HepG2 (cell line): ENCODE results near the gene METTL16. TPM values are rescaled to one million over a fixed set of nuclear protein-coding genes. Genes with fewer than 3 reads are reported as not detected.

ENCODE experiments used
- ATAC-seq: fragments of 200-7000 bp; cut with Tn5 transposase; 3 replicates; pipeline ENCODE4 v1.9.1; 2020; ENCODE audit warnings: mild to moderate bottlenecking, moderate library complexity
- BruUV-seq: library from RNA; stranded (reverse); fragments of 400-500 nt; replicated peaks from 2 replicates; lab custom pipeline; 2021; lab: Mats Ljungman, UMichigan
- CTCF ChIA-PET: fragments of 300-600 bp; formaldehyde crosslinking; extraction: SDS; loops from one replicate; lab custom pipeline; 2021; ENCODE audit warnings: low total read pairs, inconsistent platforms, low intra/inter-chr PET ratio; lab: Yijun Ruan, JAX
- POLR2A ChIA-PET: fragments of 350-600 bp; sonication (Branson Sonifier 250); formaldehyde crosslinking; loops from one replicate; lab custom pipeline; 2020; ENCODE audit warnings: antibody characterized with exemption, inconsistent platforms; lab: Yijun Ruan, JAX
- DNase-seq: peaks from one replicate; pipeline ENCODE4 v3.0.0-alpha.2; 2015; ENCODE audit warnings: low spot score
- FAIRE-seq: peaks from 3 replicates; lab custom pipeline; 2011; peaks lifted over from hg19 to GRCh38; lab: Jason Lieb, UNC
- H2AFZ ChIP-seq: one replicate; pipeline ENCODE4 v1.6.1; 2011; ENCODE audit warnings: low read length, inconsistent platforms
- H3K27ac ChIP-seq: fragments of 300-600 bp; 3 replicates; pipeline ENCODE4 v1.8.0; 2011; ENCODE audit warnings: mixed run types, mild to moderate bottlenecking, mixed read lengths, low read length, inconsistent platforms; ENCODE audit not compliant: insufficient read depth; ENCODE audit errors: extremely low read length
- H3K27me3 ChIP-seq, 2 experiments: fragments of 200-600 bp in 1 of 2; 2 replicates in 1 of 2; 3 replicates in 1 of 2; pipeline versions ENCODE4 v1.6.0 to v1.8.0; 2011; ENCODE audit warnings: low read length in 2 of 2, mild to moderate bottlenecking in 2 of 2, moderate library complexity in 2 of 2, inconsistent platforms in 1 of 2; ENCODE audit not compliant: insufficient read depth in 2 of 2, control insufficient read depth in 1 of 2
- H3K36me3 ChIP-seq, 2 experiments: fragments of 200-600 bp in 1 of 2; replicated peaks in 1 of 2; 2 replicates in 1 of 2; 3 replicates in 1 of 2; pipeline versions ENCODE4 v1.5.1 to v1.8.0; 2011; ENCODE audit warnings: low read length in 2 of 2, inconsistent platforms in 1 of 2; ENCODE audit not compliant: insufficient read depth in 2 of 2, control insufficient read depth in 1 of 2
- H3K4me1 ChIP-seq: 2 replicates; pipeline ENCODE4 v1.5.1; 2012; ENCODE audit warnings: low read length, inconsistent platforms; ENCODE audit not compliant: insufficient read depth
- H3K4me2 ChIP-seq: 2 replicates; pipeline ENCODE4 v1.6.0; 2011; ENCODE audit warnings: low read depth, low read length, inconsistent platforms
- H3K4me3 ChIP-seq, 3 experiments: fragments of 200-600 bp in 1 of 3; sonication (generic), shearing (Covaris generic) in 1 of 3; replicated peaks in 1 of 3; 2 replicates each; pipeline ENCODE4 v1.5.1; 2011 to 2016; ENCODE audit warnings: low read length in 3 of 3, inconsistent platforms in 2 of 3, low read depth in 2 of 3, mild to moderate bottlenecking in 2 of 3, control low read depth in 1 of 3, mixed read lengths in 1 of 3; ENCODE audit not compliant: insufficient read depth in 1 of 3
- H3K79me2 ChIP-seq: one replicate; pipeline ENCODE4 v1.6.1; 2011; ENCODE audit warnings: low read length, inconsistent platforms; ENCODE audit not compliant: insufficient read depth
- H3K9ac ChIP-seq: 2 replicates; pipeline ENCODE4 v1.6.0; 2011; ENCODE audit warnings: mild to moderate bottlenecking, low read depth, low read length, inconsistent platforms; ENCODE audit not compliant: insufficient read depth
- H3K9me3 ChIP-seq: 2 replicates; pipeline ENCODE4 v1.5.1; 2012; ENCODE audit warnings: mild to moderate bottlenecking, low read length
- H4K20me1 ChIP-seq: 2 replicates; pipeline ENCODE4 v1.6.0; 2011; ENCODE audit warnings: inconsistent platforms, mild to moderate bottlenecking, low read length, moderate library complexity; ENCODE audit not compliant: insufficient read depth
- HIVEP1 ChIP-seq: sonication (generic); formaldehyde crosslinking; IDR thresholded peaks from 2 replicates; pipeline ENCODE4 v1.4.0; 2020; ENCODE audit warnings: mild to moderate bottlenecking, missing genetic modification reagents
- NFKBIZ ChIP-seq: IDR thresholded peaks from 2 replicates; pipeline ENCODE4 v1.6.1; 2018; ENCODE audit warnings: missing genetic modification reagents, missing compliant biosample characterization
- NR2F1 ChIP-seq, 2 experiments: fragments of 450-650 bp in 1 of 2; formaldehyde crosslinking in 1 of 2; IDR thresholded peaks; 2 replicates each; pipeline versions ENCODE4 v1.5.0 to v1.6.1; 2016 to 2020; ENCODE audit warnings: mild to moderate bottlenecking in 1 of 2, missing compliant biosample characterization in 1 of 2, missing genetic modification reagents in 1 of 2, moderate library complexity in 1 of 2
- PHF8 ChIP-seq: sonication (generic); formaldehyde crosslinking; IDR thresholded peaks from 2 replicates; pipeline ENCODE4 v1.5.0; 2020; ENCODE audit warnings: missing genetic modification reagents
- TAF1 ChIP-seq: sonication (generic); formaldehyde crosslinking; IDR thresholded peaks from 2 replicates; pipeline ENCODE4 v1.4.0; 2020; ENCODE audit warnings: missing genetic modification reagents
- THAP11 ChIP-seq: IDR thresholded peaks from 2 replicates; pipeline ENCODE4 v1.6.1; 2016; ENCODE audit warnings: missing biosample characterization, missing genetic modification reagents
- TOE1 ChIP-seq: sonication (generic); formaldehyde crosslinking; IDR thresholded peaks from 2 replicates; pipeline ENCODE4 v1.4.0; 2020; ENCODE audit warnings: mild to moderate bottlenecking, missing genetic modification reagents
- ZKSCAN8 ChIP-seq: IDR thresholded peaks from 2 replicates; pipeline ENCODE4 v1.6.1; 2016; ENCODE audit warnings: borderline replicate concordance, missing genetic modification reagents, missing compliant biosample characterization
- ZNF335 ChIP-seq: sonication (generic); formaldehyde crosslinking; IDR thresholded peaks from 2 replicates; pipeline ENCODE4 v1.4.0; 2020; ENCODE audit warnings: missing genetic modification reagents
- ZNF430 ChIP-seq: sonication (generic); formaldehyde crosslinking; IDR thresholded peaks from 2 replicates; pipeline ENCODE4 v1.9.0; 2021; ENCODE audit warnings: mild to moderate bottlenecking, missing genetic modification reagents
- ZNF446 ChIP-seq: sonication (generic); formaldehyde crosslinking; IDR thresholded peaks from 2 replicates; pipeline ENCODE4 v1.5.0; 2020; ENCODE audit warnings: mild to moderate bottlenecking, missing genetic modification reagents
- ZNF629 ChIP-seq: sonication (generic); formaldehyde crosslinking; conservative IDR thresholded peaks from 2 replicates; pipeline ENCODE4 v1.5.0; 2020; ENCODE audit warnings: missing genetic modification reagents
- ZNF652 ChIP-seq: IDR thresholded peaks from 2 replicates; pipeline ENCODE4 v1.6.1; 2016; ENCODE audit warnings: low read depth, borderline replicate concordance
- WGBS: methylation state at CpG from one replicate; pipeline ENCODE4 v1.1.6; 2017; ENCODE audit warnings: low lambda C conversion rate; 5-methylcytosine and 5-hydroxymethylcytosine counted together
- in situ Hi-C: cut with HindIII; loops from 2 replicates; pipeline ENCODE4 v1.10.0; 2017; ENCODE audit warnings: low pct_unique_long_range_greater_than_20kb; ENCODE audit not compliant: extremely low pct_ligation_motif_present
- intact Hi-C: fragments of 100-400 bp; cut with micrococcal nuclease; formaldehyde crosslinking; loops from one replicate; pipeline ENCODE4 v1.10.0; 2022; ENCODE audit not compliant: unreplicated experiment
- polyA plus RNA-seq, 8 experiments: library from polyadenylated mRNA; depleted of rRNA in 3 of 8; stranded (reverse) in 7 of 8; unstranded in 1 of 8; fragments of >200 nt; fragmentation: Illumina TruSeq in 4 of 8; extraction: Trizol in 4 of 8; gene quantifications; 2 replicates each; pipeline versions ENCODE4 v1.2.1 to v1.2.3, GENCODE V29; 2011 to 2016; ENCODE audit warnings: low read depth in 4 of 8, missing spikeins in 1 of 8, mixed read lengths in 1 of 8; ENCODE audit not compliant: insufficient read depth in 1 of 8
- total RNA-seq, 5 experiments: library from RNA; depleted of rRNA; stranded (reverse); fragments of >200 nt; fragmentation: Illumina TruSeq; extraction: Trizol; gene quantifications; 2 replicates each; pipeline ENCODE4 v1.2.3, GENCODE V29; 2016; ENCODE audit warnings: low read depth in 1 of 5
- TF ChIP-seq, protein P1 (sequence below): sonication (generic); formaldehyde crosslinking; IDR thresholded peaks from 2 replicates; pipeline ENCODE4 v1.8.0; 2022; ENCODE audit warnings: mild to moderate bottlenecking, missing genetic modification reagents, moderate library complexity
- TF ChIP-seq, protein P2 (sequence below): sonication (generic); formaldehyde crosslinking; IDR thresholded peaks from 2 replicates; pipeline ENCODE4 v1.5.1; 2020; ENCODE audit warnings: missing genetic modification reagents, mild to moderate bottlenecking, borderline replicate concordance
- TF ChIP-seq, protein P3 (sequence below): sonication (generic); formaldehyde crosslinking; IDR thresholded peaks from 2 replicates; pipeline ENCODE4 v1.8.1; 2023; ENCODE audit warnings: mild to moderate bottlenecking, missing genetic modification reagents, borderline replicate concordance

The METTL16 gene
- total and polyA plus RNA-seq, 2 of the 13 experiments (the other 11 are each of a cell fraction or from before 2014, with no cell fraction given), result 11.6 to 18.5 TPM

DNA sequence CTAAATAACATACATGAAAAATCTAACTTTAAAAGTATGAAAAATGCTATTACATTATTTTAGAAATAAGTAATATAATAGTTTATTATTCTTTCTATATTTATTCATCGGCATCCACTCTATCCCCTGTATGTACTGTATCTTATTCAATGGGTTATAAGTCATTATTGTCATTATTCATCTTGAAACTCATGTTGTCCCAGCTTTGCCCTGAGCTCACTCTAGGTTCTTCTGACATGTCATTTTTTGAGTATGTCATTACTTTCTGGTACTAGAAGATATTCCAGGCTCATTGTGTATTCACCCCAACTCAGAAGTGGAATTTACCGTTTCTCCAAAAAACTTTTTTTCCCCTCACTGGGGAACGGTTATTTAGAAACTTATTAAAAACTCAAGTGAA, 57.8 kb downstream of the METTL16 start (continued):
- TF ChIP-seq TOE1 (CRISPR knock-in tag) (no peak), TAF1 (CRISPR knock-in tag) (no peak), NR2F1 (CRISPR knock-in tag; IDR thresholded peaks at IDR 0.05) (no peak), ZNF430 (no peak), ZNF652 (CRISPR knock-in tag) (no peak), THAP11 (no peak), ZNF335 (CRISPR knock-in tag) (no peak), NFKBIZ (no peak), ZNF446 (no peak)
- TF ChIP-seq, protein P1, sequence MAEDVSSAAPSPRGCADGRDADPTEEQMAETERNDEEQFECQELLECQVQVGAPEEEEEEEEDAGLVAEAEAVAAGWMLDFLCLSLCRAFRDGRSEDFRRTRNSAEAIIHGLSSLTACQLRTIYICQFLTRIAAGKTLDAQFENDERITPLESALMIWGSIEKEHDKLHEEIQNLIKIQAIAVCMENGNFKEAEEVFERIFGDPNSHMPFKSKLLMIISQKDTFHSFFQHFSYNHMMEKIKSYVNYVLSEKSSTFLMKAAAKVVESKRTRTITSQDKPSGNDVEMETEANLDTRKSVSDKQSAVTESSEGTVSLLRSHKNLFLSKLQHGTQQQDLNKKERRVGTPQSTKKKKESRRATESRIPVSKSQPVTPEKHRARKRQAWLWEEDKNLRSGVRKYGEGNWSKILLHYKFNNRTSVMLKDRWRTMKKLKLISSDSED, result no peak
- TF ChIP-seq, protein P2, sequence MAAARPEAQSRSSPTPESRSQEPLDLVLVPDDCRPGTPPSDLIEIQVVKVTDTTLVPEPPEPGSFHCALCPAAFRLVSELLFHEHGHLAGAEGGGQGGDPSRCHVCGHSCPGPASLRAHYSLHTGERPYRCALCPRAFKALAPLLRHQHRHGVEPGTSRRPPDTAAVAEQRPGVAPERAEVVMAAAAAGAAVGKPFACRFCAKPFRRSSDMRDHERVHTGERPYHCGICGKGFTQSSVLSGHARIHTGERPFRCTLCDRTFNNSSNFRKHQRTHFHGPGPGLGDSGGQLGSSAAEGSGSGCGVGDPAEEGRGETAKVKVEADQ, result no peak

DNA sequence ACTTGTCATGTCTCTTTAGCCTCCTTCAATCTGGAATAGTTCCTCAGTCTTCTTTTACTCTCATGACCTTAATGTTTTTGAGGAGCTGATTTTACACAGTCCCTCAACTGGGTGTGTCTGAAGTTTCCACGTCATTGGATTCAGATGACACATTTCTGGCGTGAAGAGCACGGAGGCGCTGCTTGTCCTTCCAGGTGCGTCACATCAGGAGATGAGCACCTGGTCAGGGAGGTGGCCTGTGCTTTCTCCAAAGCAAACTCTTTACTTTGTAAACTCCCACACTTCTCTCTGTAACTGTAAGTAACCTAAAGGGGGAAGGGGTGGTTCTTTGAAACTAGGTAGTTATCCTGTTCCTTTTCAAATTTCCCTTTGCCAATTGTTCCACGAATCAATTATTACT, 58.4 kb downstream of the METTL16 start:
- Histone ChIP-seq H3K9me3 (no peaks in the 10 kb centered on the region), H3K27ac (no peak overlapping the region), H3K4me3 (no peak overlapping the region), H2AFZ (no peak overlapping the region), H4K20me1 (no peaks in the 10 kb centered on the region), H3K4me1 (no peaks in the 10 kb centered on the region), H3K79me2 (no peaks in the 10 kb centered on the region), H3K9ac (no peak overlapping the region), H3K4me2 (no peak overlapping the region), H3K27me3 (no peaks in the 10 kb centered on the region), H3K36me3 (peaks cover 8 to 19% of the 10 kb centered on the region in 2 experiments; a peak in 4 of 5 replicates)
- over 99% methylated on average over 6 of the region's 6 CpGs for WGBS
- CTCF ChIA-PET, result no interaction called here
- POLR2A ChIA-PET, result no interaction called here
- FAIRE-seq, result no peak
- in situ Hi-C loops (no loop called here), intact Hi-C loops (no loop called here)
- no peak for ATAC-seq
- no TSS peak for BruUV-seq
- DNase-seq, result no peak
- TF ChIP-seq ZNF629 (CRISPR knock-in tag), result no peak
- no peak for TF ChIP-seq ZKSCAN8 (CRISPR knock-in tag)
- TF ChIP-seq, protein P3, sequence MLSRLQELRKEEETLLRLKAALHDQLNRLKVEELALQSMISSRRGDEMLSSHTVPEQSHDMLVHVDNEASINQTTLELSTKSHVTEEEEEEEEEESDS (CRISPR knock-in tag), result no peak
- no peak for TF ChIP-seq PHF8 (CRISPR knock-in tag)
- TF ChIP-seq HIVEP1 (CRISPR knock-in tag), result no peak
